Bronchial epithelial cell (primary cell): ENCODE results near the gene TGM5. TPM values are rescaled to one million over a fixed set of nuclear protein-coding genes. Genes with fewer than 3 reads are reported as not detected.
"Not testable (repeated sequence)": the region's sequence is repeated elsewhere in the genome, so short reads cannot be mapped to it uniquely, and the experiment has no call there.

ENCODE experiments used
- DNase-seq: peaks from one replicate; pipeline ENCODE4 v3.0.0-alpha.2; 2010; ENCODE audit warnings: low read depth
- FAIRE-seq: peaks from 2 replicates; lab custom pipeline; 2011; peaks lifted over from hg19 to GRCh38; lab: Jason Lieb, UNC
- H3K27me3 ChIP-seq: 2 replicates; pipeline ENCODE4 v1.5.1; 2011; ENCODE audit warnings: low read length; ENCODE audit not compliant: control insufficient read depth, insufficient read depth
- H3K36me3 ChIP-seq: 2 replicates; pipeline ENCODE4 v1.5.1; 2011; ENCODE audit warnings: low read length; ENCODE audit not compliant: control insufficient read depth, insufficient read depth
- H3K4me3 ChIP-seq: 2 replicates; pipeline ENCODE4 v1.5.1; 2011; ENCODE audit warnings: mild to moderate bottlenecking, low read depth, low read length, control low read depth
- total RNA-seq: library from RNA; depleted of rRNA; stranded (reverse); fragments of >200 nt; gene quantifications from 2 replicates; pipeline ENCODE4 v1.2.1, GENCODE V29; 2014
- TF ChIP-seq, protein P1 (sequence below): IDR thresholded peaks from 2 replicates; pipeline ENCODE4 v1.5.1; 2011; ENCODE audit warnings: mild to moderate bottlenecking, moderate library complexity, low read length, control low read depth, inconsistent platforms; ENCODE audit not compliant: insufficient read depth, severe bottlenecking

The TGM5 gene
- total RNA-seq, 1 donor from 2014 or later, result under 0.01 TPM

GRCh38 chr15:43294091-43294706 lies 27.5 kb upstream of the TGM5 start:
- H3K36me3 ChIP-seq, result no peaks in the 10 kb centered on the region
- H3K27me3 ChIP-seq, result peaks cover 16% of the 10 kb centered on the region
- DNase-seq (no peak), FAIRE-seq (peak; percentile 77)
- TF ChIP-seq, protein P1, sequence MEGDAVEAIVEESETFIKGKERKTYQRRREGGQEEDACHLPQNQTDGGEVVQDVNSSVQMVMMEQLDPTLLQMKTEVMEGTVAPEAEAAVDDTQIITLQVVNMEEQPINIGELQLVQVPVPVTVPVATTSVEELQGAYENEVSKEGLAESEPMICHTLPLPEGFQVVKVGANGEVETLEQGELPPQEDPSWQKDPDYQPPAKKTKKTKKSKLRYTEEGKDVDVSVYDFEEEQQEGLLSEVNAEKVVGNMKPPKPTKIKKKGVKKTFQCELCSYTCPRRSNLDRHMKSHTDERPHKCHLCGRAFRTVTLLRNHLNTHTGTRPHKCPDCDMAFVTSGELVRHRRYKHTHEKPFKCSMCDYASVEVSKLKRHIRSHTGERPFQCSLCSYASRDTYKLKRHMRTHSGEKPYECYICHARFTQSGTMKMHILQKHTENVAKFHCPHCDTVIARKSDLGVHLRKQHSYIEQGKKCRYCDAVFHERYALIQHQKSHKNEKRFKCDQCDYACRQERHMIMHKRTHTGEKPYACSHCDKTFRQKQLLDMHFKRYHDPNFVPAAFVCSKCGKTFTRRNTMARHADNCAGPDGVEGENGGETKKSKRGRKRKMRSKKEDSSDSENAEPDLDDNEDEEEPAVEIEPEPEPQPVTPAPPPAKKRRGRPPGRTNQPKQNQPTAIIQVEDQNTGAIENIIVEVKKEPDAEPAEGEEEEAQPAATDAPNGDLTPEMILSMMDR, result no peak
- no peak overlapping the region for H3K4me3 ChIP-seq

DNA sequence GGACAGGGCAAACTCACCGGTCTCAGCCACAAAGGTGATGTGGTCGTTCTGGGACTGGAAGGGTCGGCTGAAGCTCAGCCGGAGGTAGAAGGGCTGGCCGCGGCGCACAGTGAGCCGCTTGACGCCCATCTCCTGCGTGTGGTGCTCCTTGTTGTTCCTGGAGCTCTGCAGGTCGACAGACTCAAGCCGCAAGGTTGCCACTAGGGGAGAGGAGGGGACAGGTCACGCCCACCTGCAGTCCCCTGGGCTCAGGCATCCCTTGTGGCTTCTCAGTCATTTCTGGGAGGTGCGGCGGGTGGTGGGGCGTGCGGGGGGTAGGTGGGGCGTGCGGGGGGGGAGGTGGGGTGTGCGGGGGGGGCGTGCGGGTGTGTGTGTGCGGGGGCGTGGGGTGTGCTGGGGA lies 26.7 kb upstream of the TGM5 start:
- peaks cover 15% of the 10 kb centered on the region for H3K27me3 ChIP-seq
- DNase-seq (no peak), FAIRE-seq (no peak)
- H3K36me3 ChIP-seq, result no peaks in the 10 kb centered on the region
- TF ChIP-seq, protein P1, result no peak
- no peak overlapping the region for H3K4me3 ChIP-seq

DNA sequence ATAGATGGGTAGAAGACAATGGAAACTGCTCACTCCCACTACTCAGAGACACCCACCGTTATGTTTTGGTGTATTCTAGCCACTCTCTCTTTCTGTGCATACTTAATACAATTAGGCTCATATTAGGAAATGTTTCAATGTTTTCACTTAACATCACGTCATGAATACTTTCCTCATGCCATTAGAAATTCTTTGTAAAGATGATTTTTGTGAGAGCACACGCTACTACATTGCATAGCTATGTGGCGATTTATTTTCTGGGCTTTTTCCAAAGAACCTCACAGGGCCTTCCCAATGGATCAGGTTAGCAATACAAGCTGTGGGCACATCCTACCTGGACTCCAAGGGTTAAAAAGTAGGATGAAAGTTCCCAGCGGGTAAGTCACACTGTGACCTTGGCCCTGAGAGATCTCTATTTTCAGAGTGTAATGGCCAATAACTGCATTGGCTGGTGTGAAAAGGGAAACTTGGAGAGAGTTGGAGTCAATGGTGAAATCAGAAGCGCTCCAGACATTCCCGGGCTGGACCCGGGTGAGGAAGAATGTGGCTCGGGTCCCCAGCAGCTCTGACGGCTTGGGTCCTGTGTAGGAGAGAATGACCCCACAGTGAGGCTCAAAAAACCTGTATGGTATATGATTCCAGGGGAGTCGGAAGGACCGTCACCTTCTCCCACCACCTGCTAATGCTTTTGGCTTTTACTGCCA lies 25.8 kb upstream of the TGM5 start:
- DNase-seq, result no peak
- TF ChIP-seq, protein P1, result no peak
- no peak overlapping the region for H3K4me3 ChIP-seq
- no peaks in the 10 kb centered on the region for H3K36me3 ChIP-seq
- FAIRE-seq, result no peak
- H3K27me3 ChIP-seq, result peaks cover 15% of the 10 kb centered on the region

- not testable (repeated sequence) for H3K4me3 ChIP-seq, DNase-seq, H3K36me3 ChIP-seq, FAIRE-seq
- peaks cover 18% of the 10 kb centered on the region for H3K27me3 ChIP-seq
Observed at GRCh38 chr15:43289656-43290055, 22.9 kb upstream of the TGM5 start.

GRCh38 chr15:43287254-43287653 lies 20.5 kb upstream of the TGM5 start:
- DNase-seq (no peak), FAIRE-seq (no peak)
- Histone ChIP-seq H3K36me3 (no peaks in the 10 kb centered on the region), H3K4me3 (no peak overlapping the region), H3K27me3 (peaks cover 6% of the 10 kb centered on the region)
- TF ChIP-seq, protein P1, result no peak

- Histone ChIP-seq H3K36me3 (no peaks in the 10 kb centered on the region), H3K27me3 (peaks cover 2% of the 10 kb centered on the region), H3K4me3 (no peak overlapping the region)
- TF ChIP-seq, protein P1, result no peak
- FAIRE-seq (no peak), DNase-seq (no peak)
Observed at GRCh38 chr15:43286074-43286473, 19.3 kb upstream of the TGM5 start.
